WERI-Rb-1 (cell line): Measurements from ENCODE around the gene NT5C1A.

ENCODE experiments used
- DNase-seq: peaks from one replicate; pipeline ENCODE4 v3.0.0-alpha.2; 2020
- H3K27ac ChIP-seq: fragments of 250-450 bp; sonication (Bioruptor Pico); 2 replicates; pipeline ENCODE4 v1.5.1; 2020; ENCODE audit warnings: mild to moderate bottlenecking, moderate library complexity
- H3K27me3 ChIP-seq: fragments of 250-450 bp; sonication (Bioruptor Pico); 2 replicates; pipeline ENCODE4 v1.5.1; 2021; ENCODE audit warnings: mild to moderate bottlenecking, low read depth, moderate library complexity; ENCODE audit not compliant: insufficient read depth, severe bottlenecking
- H3K36me3 ChIP-seq: fragments of 250-450 bp; sonication (Bioruptor Pico); 2 replicates; pipeline ENCODE4 v1.5.1; 2020; ENCODE audit warnings: mild to moderate bottlenecking, moderate library complexity
- H3K4me3 ChIP-seq: 2 replicates; pipeline ENCODE4 v1.5.1; 2011; ENCODE audit warnings: low read depth, mild to moderate bottlenecking, control low read depth, low read length
- H3K9me3 ChIP-seq: fragments of 250-450 bp; sonication (Bioruptor Pico); 2 replicates; pipeline ENCODE4 v1.5.1; 2021; ENCODE audit warnings: mild to moderate bottlenecking, moderate library complexity; ENCODE audit not compliant: severe bottlenecking
- CTCF ChIP-seq: IDR thresholded peaks from 2 replicates; pipeline ENCODE4 v1.5.1; 2011; ENCODE audit warnings: low read depth, mild to moderate bottlenecking, control low read depth, inconsistent platforms, low read length

The NT5C1A gene

GRCh38 chr1:39699419-39699818 lies 27.5 kb upstream of the NT5C1A start:
- Histone ChIP-seq H3K9me3 (no peaks in the 10 kb centered on the region), H3K27me3 (no peaks in the 10 kb centered on the region), H3K27ac (no peak overlapping the region), H3K36me3 (no peaks in the 10 kb centered on the region), H3K4me3 (no peak overlapping the region)
- no peak for TF ChIP-seq CTCF
- no peak for DNase-seq

GRCh38 chr1:39698568-39698967 lies 26.7 kb upstream of the NT5C1A start:
- no peak for DNase-seq
- Histone ChIP-seq H3K27ac (no peak overlapping the region), H3K36me3 (no peaks in the 10 kb centered on the region), H3K4me3 (no peak overlapping the region), H3K27me3 (no peaks in the 10 kb centered on the region), H3K9me3 (no peaks in the 10 kb centered on the region)
- no peak for TF ChIP-seq CTCF

GRCh38 chr1:39696448-39696847 lies 24.5 kb upstream of the NT5C1A start:
- no peak for TF ChIP-seq CTCF
- H3K36me3 ChIP-seq = no peaks in the 10 kb centered on the region
- H3K27ac ChIP-seq = no peak overlapping the region
- peaks cover 9% of the 10 kb centered on the region for H3K27me3 ChIP-seq
- H3K4me3 ChIP-seq = no peak overlapping the region
- H3K9me3 ChIP-seq = no peaks in the 10 kb centered on the region
- DNase-seq = no peak

GRCh38 chr1:39695016-39695415 lies 23.1 kb upstream of the NT5C1A start:
- Histone ChIP-seq H3K36me3 (no peaks in the 10 kb centered on the region), H3K27ac (no peak overlapping the region), H3K9me3 (no peaks in the 10 kb centered on the region), H3K4me3 (no peak overlapping the region), H3K27me3 (peaks cover 14% of the 10 kb centered on the region)
- no peak for DNase-seq
- TF ChIP-seq CTCF = no peak

GRCh38 chr1:39694026-39694425 lies 22.1 kb upstream of the NT5C1A start:
- Histone ChIP-seq H3K27ac (no peak overlapping the region), H3K4me3 (no peak overlapping the region), H3K27me3 (peaks cover 15% of the 10 kb centered on the region), H3K36me3 (no peaks in the 10 kb centered on the region), H3K9me3 (no peaks in the 10 kb centered on the region)
- TF ChIP-seq CTCF = no peak
- no peak for DNase-seq

- no peak for TF ChIP-seq CTCF
These were observed 20.5 kb upstream of the NT5C1A start for GRCh38 chr1:39692152-39693074.

More at GRCh38 chr1:39692152-39693074, 20.5 kb upstream of the NT5C1A start:
- H3K27me3 ChIP-seq = peaks cover 15% of the 10 kb centered on the region
- H3K4me3 ChIP-seq = peak overlapping the region; percentile 48
- no peak for DNase-seq
- H3K27ac ChIP-seq = no peak overlapping the region
- no peaks in the 10 kb centered on the region for H3K36me3 ChIP-seq
- no peaks in the 10 kb centered on the region for H3K9me3 ChIP-seq
